Ovary (tissue), 1 donor: Measurements from ENCODE around the gene OR5A1.

Experiments used
- EP300 ChIP-seq: sonication (generic); formaldehyde crosslinking; IDR thresholded peaks from one replicate; pipeline ENCODE4 v1.6.1; 2017; ENCODE audit warnings: antibody characterized with exemption
- POLR2A ChIP-seq: fragments of 450-650 bp; IDR thresholded peaks from one replicate; pipeline ENCODE4 v1.6.1; 2017; ENCODE audit warnings: antibody characterized with exemption, mild to moderate bottlenecking, moderate library complexity

DNA sequence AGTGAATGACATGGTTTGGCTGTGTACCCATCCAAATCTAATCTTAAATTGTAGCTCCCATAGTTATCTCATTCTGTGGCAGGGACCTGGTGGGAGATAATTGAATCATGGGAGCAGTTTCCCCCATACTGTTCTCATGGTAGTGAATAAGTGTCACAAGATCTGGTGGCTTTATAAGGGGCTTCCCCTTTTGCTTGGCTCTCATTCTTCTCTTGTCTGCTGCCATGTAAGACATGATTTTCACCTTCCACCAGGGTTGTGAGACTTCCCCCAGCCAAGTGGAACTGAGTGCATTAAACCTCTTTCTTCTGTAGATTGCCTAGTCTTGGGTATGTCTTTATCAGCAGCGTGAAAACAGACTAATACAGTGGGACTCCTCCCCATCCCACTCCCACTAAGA is 21.2 kb upstream of the OR5A1 start:
- TF ChIP-seq POLR2A (no peak), EP300 (no peak)
